ENCODE data around the gene TNFRSF12A.

DNA sequence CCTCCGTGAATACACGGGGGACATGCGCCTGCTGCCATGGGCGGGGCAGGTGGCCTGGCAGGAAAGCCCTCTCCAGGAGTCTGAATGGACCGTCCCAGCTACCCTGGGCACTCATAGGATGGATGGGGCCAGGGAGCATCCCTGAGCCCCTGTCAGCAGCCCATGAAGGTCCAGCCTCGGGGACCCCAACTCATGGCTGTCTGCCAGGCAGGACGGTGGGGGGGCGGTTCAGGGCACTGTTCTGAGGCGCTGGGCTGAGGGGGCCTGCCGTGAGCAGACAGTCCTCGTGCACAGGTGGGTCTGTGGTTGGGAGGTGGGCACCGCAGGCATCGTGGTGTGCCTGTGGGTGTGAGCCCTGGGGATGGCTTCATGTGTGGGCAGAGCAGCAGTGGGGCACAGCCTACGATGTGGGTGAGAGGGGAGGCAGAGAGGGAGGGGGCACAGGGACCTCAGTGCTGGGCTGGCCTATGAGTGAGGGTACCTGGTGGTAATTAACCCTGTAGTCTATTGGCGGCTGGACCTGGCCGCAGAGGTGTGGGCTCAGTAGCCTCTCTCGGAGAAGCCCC, 33.5 kb upstream of the TNFRSF12A start:
- TF ChIP-seq ZNF660 (tag by site-specific recombination; IDR thresholded peaks at IDR 0.05) (no peak), ZSCAN30 (tag by site-specific recombination; IDR thresholded peaks at IDR 0.05) (no peak), ZNF335 (tag by site-specific recombination; conservative IDR thresholded peaks at IDR 0.05) (no peak)
